OCI-LY7 (cell line): ENCODE measurements around the gene SMARCAD1. TPM values are rescaled to one million over a fixed set of nuclear protein-coding genes. Genes with fewer than 3 reads are reported as not detected.

Experiments used
- BruUV-seq: library from RNA; stranded (reverse); fragments of 400-500 nt; replicated peaks from 2 replicates; lab custom pipeline; 2021; lab: Mats Ljungman, UMichigan
- CTCF ChIA-PET: fragments of 300-600 bp; sonication (Branson Sonifier 250); formaldehyde crosslinking; loops from one replicate; lab custom pipeline; 2022; ENCODE audit warnings: antibody characterized with exemption; ENCODE audit not compliant: unreplicated experiment; lab: Charles Lee
- POLR2A ChIA-PET: fragments of 300-600 bp; sonication (Branson Sonifier 250); formaldehyde crosslinking; loops from one replicate; lab custom pipeline; 2022; ENCODE audit warnings: antibody characterized with exemption; lab: Charles Lee
- DNase-seq: peaks from one replicate; pipeline ENCODE4 v3.0.0-alpha.2; 2015; ENCODE audit warnings: low spot score
- H2AFZ ChIP-seq: fragments of 200-600 bp; sonication (generic), shearing (Covaris generic); 2 replicates; pipeline ENCODE4 v1.6.1; 2014; ENCODE audit warnings: mild to moderate bottlenecking, antibody characterized with exemption, low read length, moderate library complexity
- H3K27ac ChIP-seq: fragments of 200-600 bp; sonication (generic); 2 replicates; pipeline ENCODE4 v1.5.1; 2014; ENCODE audit warnings: mixed run types, low read depth, mild to moderate bottlenecking, moderate library complexity, low read length, inconsistent platforms; ENCODE audit not compliant: poor library complexity, severe bottlenecking
- H3K36me3 ChIP-seq: fragments of 200-600 bp; sonication (generic); 2 replicates; pipeline ENCODE4 v1.6.1; 2014; ENCODE audit warnings: mild to moderate bottlenecking, antibody characterized with exemption, low read length, moderate library complexity, mixed read lengths; ENCODE audit not compliant: insufficient read depth
- H3K4me1 ChIP-seq: fragments of 200-600 bp; sonication (generic); 2 replicates; pipeline ENCODE4 v1.5.1; 2014; ENCODE audit warnings: mild to moderate bottlenecking, low read length; ENCODE audit not compliant: insufficient read depth, poor library complexity, severe bottlenecking
- H3K4me2 ChIP-seq: fragments of 200-600 bp; sonication (generic); 2 replicates; pipeline ENCODE4 v1.6.1; 2014; ENCODE audit warnings: mild to moderate bottlenecking, low read length
- H3K4me3 ChIP-seq: fragments of 200-600 bp; sonication (generic); 2 replicates; pipeline ENCODE4 v1.5.1; 2014; ENCODE audit warnings: mild to moderate bottlenecking, low read depth, low read length; ENCODE audit not compliant: poor library complexity, severe bottlenecking
- H3K79me2 ChIP-seq: fragments of 200-600 bp; sonication (generic); 2 replicates; pipeline ENCODE4 v1.6.1; 2016; ENCODE audit warnings: low read depth, mild to moderate bottlenecking, low read length, moderate library complexity, mixed read lengths; ENCODE audit not compliant: insufficient read depth
- H3K9me2 ChIP-seq: fragments of 200-600 bp; sonication (generic); 2 replicates; pipeline ENCODE4 v1.6.1; 2016; ENCODE audit warnings: mild to moderate bottlenecking, low read length, mixed read lengths; ENCODE audit not compliant: insufficient read depth
- H3K9me3 ChIP-seq: fragments of 200-600 bp; sonication (generic); 2 replicates; pipeline ENCODE4 v1.6.1; 2014; ENCODE audit warnings: mild to moderate bottlenecking, mixed run types, low read length, mixed read lengths
- H4K20me1 ChIP-seq: fragments of 200-600 bp; sonication (generic); 2 replicates; pipeline ENCODE4 v1.6.1; 2014; ENCODE audit warnings: mild to moderate bottlenecking, antibody characterized with exemption, low read length, moderate library complexity, mixed read lengths; ENCODE audit not compliant: insufficient read depth
- EZH2phosphoT487 ChIP-seq: fragments of 200-600 bp; sonication (generic); IDR thresholded peaks from 2 replicates; pipeline ENCODE4 v1.6.1; 2018; ENCODE audit warnings: low read depth, borderline replicate concordance, mild to moderate bottlenecking, mixed run types, antibody characterized with exemption, low read length, moderate library complexity, mixed read lengths
- intact Hi-C: fragments of 100-400 bp; cut with micrococcal nuclease; formaldehyde crosslinking; loops from one replicate; pipeline ENCODE4 v1.10.0; 2022; ENCODE audit not compliant: unreplicated experiment
- total RNA-seq, 2 experiments: library from RNA; depleted of rRNA in 1 of 2; stranded (reverse); fragments of >200 nt in 1 of 2; shearing (Covaris generic) in 1 of 2; gene quantifications; 2 replicates each; pipeline ENCODE4 v1.2.3, GENCODE V29; 2014 to 2022
- TF ChIP-seq, protein P1 (sequence below): fragments of 200-600 bp; sonication (generic); conservative IDR thresholded peaks from 2 replicates; pipeline ENCODE4 v1.5.1; 2014; ENCODE audit warnings: mild to moderate bottlenecking, antibody characterized with exemption, low read length, moderate library complexity, mixed read lengths

SMARCAD1 gene
- total RNA-seq, 2 experiments from 2014 or later = 29.9 to 47.5 TPM

DNA sequence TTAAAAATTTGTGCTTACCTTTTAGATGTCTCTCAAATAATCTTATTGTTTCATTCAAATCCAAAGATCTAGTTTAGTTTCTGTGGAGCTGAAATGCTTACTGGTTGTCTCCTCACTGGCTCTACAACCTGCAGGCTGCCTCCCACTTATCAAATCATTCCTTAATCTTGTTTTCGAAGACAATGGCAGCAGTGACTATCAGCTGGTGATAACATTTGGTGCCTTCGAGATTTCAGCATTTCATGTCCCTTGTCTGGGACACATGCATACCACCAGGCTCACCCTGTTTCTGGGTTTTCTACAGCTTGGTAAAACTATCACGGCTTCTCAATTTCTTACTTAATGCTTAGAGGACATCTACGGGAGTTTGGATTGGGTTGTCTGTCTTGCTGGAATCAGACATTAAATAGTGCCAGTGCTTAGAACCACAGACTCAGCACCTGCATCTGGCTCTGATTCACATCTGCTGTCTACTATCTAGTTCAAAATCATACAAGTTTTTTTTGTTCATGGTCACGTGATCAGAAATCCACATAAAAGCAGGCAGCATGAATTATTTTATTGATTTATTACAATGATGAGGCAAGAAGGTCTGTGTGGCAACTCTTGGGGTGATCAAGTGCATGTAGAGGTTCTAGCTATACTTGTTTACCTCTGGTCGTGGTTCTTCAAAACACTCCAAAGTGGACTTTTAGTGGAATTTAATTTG, 32.0 kb upstream of the SMARCAD1 start:
- no peak for DNase-seq
- BruUV-seq = no TSS peak
- POLR2A ChIA-PET = interaction anchor here (0.6 to 0.7 kb wide), 3 partner anchors 70 to 546 kb away, joined by 3 read pairs; no protein-coding TSS in a partner anchor
- CTCF ChIA-PET = no interaction called here
- TF ChIP-seq EZH2phosphoT487 = no peak
- TF ChIP-seq, protein P1, sequence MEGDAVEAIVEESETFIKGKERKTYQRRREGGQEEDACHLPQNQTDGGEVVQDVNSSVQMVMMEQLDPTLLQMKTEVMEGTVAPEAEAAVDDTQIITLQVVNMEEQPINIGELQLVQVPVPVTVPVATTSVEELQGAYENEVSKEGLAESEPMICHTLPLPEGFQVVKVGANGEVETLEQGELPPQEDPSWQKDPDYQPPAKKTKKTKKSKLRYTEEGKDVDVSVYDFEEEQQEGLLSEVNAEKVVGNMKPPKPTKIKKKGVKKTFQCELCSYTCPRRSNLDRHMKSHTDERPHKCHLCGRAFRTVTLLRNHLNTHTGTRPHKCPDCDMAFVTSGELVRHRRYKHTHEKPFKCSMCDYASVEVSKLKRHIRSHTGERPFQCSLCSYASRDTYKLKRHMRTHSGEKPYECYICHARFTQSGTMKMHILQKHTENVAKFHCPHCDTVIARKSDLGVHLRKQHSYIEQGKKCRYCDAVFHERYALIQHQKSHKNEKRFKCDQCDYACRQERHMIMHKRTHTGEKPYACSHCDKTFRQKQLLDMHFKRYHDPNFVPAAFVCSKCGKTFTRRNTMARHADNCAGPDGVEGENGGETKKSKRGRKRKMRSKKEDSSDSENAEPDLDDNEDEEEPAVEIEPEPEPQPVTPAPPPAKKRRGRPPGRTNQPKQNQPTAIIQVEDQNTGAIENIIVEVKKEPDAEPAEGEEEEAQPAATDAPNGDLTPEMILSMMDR = no peak
- Histone ChIP-seq H3K27ac (no peak overlapping the region), H3K9me2 (no peaks in the 10 kb centered on the region), H3K4me3 (no peak overlapping the region), H3K79me2 (no peaks in the 10 kb centered on the region), H4K20me1 (no peaks in the 10 kb centered on the region), H3K4me2 (no peak overlapping the region), H3K36me3 (no peaks in the 10 kb centered on the region), H3K9me3 (no peaks in the 10 kb centered on the region), H3K4me1 (no peaks in the 10 kb centered on the region), H2AFZ (no peak overlapping the region)
- intact Hi-C loops = no loop called here

DNA sequence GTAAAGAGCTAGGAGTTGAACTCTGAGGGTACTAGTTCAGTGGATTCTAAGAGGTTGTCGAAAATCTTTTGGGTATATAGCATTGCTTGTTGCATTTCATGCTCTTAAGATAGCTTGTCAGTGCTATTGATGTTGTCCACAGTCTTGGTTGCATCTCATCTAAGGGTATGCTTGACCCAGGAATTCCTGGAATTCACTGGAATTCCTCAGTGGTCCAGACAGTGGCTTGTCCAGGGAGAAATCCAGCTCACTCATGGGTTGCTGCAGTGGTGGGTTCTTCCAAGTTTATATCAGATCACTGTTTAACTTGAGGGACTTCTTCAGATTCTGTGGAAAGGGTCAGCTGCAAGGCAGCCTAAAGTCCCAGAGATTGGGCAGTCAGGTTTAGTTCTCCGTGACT, 29.8 kb upstream of the SMARCAD1 start:
- Histone ChIP-seq H3K4me1 (no peaks in the 10 kb centered on the region), H3K36me3 (no peaks in the 10 kb centered on the region), H4K20me1 (no peaks in the 10 kb centered on the region), H3K27ac (no peak overlapping the region), H3K4me2 (no peak overlapping the region), H3K79me2 (no peaks in the 10 kb centered on the region), H3K4me3 (no peak overlapping the region), H3K9me2 (no peaks in the 10 kb centered on the region), H2AFZ (no peak overlapping the region), H3K9me3 (no peaks in the 10 kb centered on the region)
- intact Hi-C loops = no loop called here
- ChIA-PET CTCF (no interaction called here), POLR2A (no interaction called here)
- no peak for TF ChIP-seq EZH2phosphoT487
- TF ChIP-seq, protein P1 = no peak
- DNase-seq = no peak
- no TSS peak for BruUV-seq

DNA sequence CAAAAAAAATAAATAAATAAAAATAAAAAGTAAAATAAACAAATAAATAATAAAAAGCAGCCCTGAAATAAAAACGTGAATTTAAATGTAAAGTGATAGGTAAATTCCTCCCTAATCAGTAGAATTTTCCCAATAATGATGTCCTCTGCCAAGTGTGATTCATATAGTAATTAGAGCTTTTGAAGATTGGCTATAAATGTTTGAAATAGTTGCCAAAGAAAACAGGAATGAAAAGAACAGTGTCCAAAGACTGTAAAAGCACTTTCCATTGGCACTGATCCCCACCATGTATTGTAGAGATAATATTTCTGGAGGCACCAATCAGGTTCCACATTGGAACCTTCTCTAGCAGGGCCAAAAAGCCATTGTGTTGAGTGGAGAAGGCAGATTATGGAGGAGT, 25.9 kb upstream of the SMARCAD1 start:
- BruUV-seq = no TSS peak
- Histone ChIP-seq H4K20me1 (no peaks in the 10 kb centered on the region), H3K9me2 (no peaks in the 10 kb centered on the region), H3K4me2 (no peak overlapping the region), H3K36me3 (no peaks in the 10 kb centered on the region), H3K4me1 (no peaks in the 10 kb centered on the region), H3K4me3 (no peak overlapping the region), H2AFZ (no peak overlapping the region), H3K27ac (no peak overlapping the region), H3K79me2 (no peaks in the 10 kb centered on the region), H3K9me3 (no peaks in the 10 kb centered on the region)
- intact Hi-C loops = no loop called here
- CTCF ChIA-PET = no interaction called here
- DNase-seq = no peak
- POLR2A ChIA-PET = no interaction called here
- TF ChIP-seq EZH2phosphoT487 = no peak
- TF ChIP-seq, protein P1 = no peak
